Measurements from ENCODE around the gene SLC25A33.
"Not testable (repeated sequence)": the region's sequence is repeated elsewhere in the genome, so short reads cannot be mapped to it uniquely, and the experiment has no call there.

Gene SLC25A33

GRCh38 chr1:9539829-9540550 lies 725 bp downstream of the SLC25A33 start:
- DNase-seq (ENCODE audit: low read depth) = peak; percentile 42

DNA sequence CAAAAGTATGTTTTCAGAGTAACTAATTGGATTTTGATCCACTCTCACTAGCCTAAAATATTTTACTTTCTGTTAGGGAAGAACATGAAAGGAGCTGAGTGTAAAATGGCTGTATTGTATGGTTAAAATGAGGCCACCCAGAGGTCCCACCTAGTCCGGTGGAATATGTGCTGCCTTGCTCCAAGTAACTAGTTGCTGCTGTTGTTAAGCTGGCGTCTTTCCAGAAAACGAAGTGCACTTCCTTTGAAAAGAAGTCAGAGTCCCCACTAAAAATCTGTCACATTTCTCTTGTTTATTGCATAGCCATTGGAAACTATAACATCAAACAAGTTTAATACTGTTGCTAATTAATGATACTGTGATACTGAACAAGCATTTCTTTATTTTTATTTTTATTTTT lies 3.2 kb downstream of the SLC25A33 start:
- no peak for DNase-seq (ENCODE audit: low read depth)

DNA sequence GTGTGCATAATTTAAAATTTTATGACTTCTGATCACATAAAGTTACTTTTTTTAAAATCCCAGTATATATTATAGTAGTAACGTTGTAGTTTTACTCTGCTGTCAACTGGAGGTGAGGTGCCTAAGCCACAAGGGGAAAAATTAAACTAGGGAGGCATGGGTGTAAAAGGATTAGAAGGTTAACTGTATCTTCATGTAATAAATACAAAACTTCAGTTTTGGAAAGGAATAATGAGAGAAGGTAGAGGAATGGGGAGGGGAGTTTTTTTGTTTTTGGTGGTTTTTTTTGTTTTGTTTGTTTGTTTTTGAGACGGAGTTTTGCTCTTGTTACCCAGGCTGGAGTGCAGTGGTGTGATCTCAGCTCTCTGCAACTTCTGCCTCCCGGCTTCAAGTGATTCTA lies 5.7 kb downstream of the SLC25A33 start:
- DNase-seq (ENCODE audit: low read depth) = no peak

DNA sequence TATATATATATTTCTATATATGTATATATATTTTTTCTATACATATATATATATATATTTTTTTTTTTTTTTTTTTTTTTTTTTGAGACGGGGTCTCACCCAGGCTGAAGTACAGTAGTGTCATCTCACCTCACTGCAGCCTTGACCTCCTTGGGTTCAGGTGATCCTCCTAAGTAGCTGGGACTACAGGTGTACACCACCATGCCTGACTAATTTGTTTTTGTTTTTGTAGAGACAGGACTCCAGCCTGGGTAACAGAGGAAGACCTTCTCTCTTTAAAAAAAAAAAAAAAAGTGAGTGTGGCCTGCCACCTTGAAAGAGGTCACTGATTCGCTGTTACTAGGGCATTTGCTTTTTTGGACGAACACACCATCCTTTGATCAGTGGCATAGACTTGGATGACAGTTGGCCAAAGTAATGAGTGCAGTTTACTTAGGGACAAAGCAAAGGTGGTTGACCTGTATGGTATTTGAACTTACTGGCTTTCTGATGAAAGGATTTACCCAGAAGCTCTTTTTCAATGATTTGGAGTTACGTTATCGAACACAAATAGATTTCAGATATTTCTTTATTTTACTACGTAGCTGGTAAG lies 10.8 kb downstream of the SLC25A33 start:
- DNase-seq (ENCODE audit: low read depth) = no peak

DNA sequence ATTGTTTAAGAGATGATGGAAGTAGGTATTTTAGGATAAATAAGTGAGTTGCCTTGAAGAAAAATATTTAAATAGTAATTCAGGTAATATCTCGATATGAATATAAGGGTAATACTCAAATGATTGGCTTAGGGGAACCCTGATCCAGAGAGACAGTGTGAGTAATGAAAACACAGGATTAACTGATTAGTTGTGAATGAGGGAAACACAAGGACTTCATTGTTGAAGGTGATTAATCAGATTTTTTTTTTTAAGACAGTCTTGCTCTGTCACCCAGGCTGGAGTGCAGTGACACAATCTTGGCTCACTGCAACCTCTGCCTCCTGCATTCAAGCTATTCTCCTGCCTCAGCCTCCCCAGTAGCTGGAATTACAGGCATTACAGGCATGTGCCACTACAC lies 12.7 kb downstream of the SLC25A33 start:
- DNase-seq (ENCODE audit: low read depth) = no peak

DNA sequence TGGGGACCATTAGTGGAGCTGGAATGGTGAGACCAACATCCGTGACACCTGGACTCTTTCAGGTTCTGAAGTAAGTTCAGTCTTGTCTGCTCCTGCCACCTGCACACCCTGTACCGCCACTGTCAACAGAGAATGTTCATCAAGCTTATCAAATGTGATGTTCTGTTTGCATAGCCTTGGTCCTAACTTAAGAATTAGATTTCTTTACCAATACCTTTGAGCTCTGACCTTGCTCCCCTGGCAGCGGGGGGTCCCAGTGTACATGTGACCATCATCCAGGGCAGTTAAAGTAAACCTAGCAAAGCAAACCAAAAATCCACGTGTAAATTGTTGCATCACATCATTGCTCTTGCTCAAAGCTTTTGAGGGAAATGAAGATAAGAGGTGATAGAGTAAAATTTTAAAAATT lies 14.5 kb downstream of the SLC25A33 start:
- DNase-seq (ENCODE audit: low read depth) = no peak

GRCh38 chr1:9555942-9556341 lies 16.7 kb downstream of the SLC25A33 start:
- no peak for DNase-seq (ENCODE audit: low read depth)

GRCh38 chr1:9557624-9558023 lies 18.4 kb downstream of the SLC25A33 start:
- DNase-seq (ENCODE audit: low read depth) = no peak

DNA sequence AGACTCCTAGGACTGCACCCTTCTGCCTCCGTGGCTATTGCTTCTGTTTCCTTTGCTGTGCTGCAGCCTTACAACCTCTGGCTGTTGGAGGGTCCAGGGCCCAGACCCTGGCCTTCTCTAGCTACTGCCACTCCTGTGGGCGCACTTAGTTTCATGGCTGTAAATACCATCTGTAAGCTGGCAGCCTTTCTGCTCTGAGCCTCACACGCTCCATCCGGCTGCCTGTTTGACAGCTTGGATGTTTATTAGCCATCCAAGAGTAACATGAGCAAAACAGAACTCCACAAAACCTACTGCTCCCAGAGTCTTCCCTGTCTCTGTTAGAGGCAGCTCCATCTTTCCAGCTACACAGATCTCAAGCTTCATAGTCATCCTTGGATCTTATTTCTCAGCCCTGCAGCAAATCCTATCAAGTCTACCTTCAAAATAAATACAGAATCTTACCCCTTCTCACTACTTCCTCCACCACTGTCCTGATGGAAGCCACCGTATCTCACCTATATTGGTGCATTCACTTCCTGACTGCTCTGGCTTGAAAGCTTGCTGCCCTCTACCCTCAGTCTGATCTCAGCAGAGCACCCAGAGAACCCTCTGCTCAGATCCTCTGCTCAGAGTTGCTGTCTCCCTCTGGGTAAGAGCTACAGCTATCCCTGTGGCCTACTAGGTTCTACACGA lies 19.1 kb downstream of the SLC25A33 start:
- DNase-seq (ENCODE audit: low read depth) = no peak

DNA sequence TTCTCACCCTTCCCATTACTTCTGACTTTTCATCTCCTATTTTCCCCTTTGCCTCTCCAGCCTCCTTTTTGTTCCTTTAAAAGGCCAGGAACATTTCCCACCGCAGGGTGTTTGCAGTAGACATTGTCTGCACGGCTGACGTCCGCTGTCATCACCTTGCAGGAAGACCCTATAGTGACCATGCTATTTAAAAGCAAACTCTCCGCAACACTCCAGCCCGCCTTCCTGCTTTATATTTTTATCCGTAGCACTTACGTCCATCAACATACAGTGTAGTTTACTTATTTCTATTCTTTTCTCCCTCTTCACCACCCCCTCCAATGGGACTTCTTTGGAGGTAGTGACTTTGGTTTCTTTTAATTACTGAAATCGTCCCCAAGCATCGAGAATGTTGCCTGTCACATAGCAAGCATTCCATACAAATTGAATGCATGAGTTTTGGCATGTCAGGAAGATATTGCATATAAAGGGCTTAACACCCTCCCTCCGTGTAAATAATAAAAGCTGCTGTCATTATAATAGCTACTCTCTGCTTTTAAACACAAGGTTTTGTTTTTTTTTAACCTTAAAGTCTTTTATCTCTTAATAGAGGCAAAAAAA lies 19.8 kb downstream of the SLC25A33 start:
- DNase-seq (ENCODE audit: low read depth) = no peak

DNA sequence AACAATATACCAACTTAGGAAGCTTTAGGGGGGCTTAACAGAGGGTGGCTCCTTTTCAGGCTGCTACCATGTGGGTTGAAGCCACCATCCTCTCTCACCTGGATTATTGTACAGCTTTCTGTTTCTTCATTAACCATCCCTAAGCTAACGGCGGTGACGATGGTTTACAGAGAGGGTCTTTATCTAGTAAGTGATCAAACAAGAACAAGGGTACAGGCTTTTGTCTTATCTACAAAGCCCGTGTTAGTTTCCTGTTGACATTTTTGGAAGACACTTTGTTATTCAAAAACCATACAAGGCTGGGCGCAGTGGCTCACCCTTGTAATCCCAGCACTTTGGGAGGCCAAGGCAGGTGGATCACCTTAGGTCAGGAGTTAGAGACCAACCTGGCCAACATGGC lies 20.4 kb downstream of the SLC25A33 start:
- DNase-seq (ENCODE audit: low read depth) = no peak

- DNase-seq (ENCODE audit: low read depth) = not testable (repeated sequence)
These were observed 20.8 kb downstream of the SLC25A33 start for GRCh38 chr1:9560090-9560489.

- DNase-seq (ENCODE audit: low read depth) = no peak
These were observed 22.2 kb downstream of the SLC25A33 start for GRCh38 chr1:9561429-9561828.

DNA sequence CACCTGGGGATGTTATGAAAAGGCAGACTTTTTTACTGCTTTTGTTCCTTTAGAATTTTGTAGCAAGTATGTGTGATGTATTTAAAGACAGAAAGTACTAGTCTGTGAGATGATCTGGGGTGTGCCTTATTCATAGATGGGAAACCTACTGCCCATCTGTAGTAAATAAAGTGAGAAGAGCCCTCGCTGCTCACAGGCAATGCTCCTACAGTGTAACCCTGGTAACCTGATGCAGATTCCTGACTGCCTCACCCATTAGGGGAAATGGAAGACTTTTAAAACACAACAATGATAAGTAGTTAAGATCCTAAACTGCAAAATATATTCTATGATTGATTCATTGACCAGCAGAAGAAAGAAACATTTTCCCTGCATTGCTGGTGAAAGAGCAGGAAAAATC lies 30.0 kb downstream of the SLC25A33 start:
- DNase-seq (ENCODE audit: low read depth) = no peak

DNA sequence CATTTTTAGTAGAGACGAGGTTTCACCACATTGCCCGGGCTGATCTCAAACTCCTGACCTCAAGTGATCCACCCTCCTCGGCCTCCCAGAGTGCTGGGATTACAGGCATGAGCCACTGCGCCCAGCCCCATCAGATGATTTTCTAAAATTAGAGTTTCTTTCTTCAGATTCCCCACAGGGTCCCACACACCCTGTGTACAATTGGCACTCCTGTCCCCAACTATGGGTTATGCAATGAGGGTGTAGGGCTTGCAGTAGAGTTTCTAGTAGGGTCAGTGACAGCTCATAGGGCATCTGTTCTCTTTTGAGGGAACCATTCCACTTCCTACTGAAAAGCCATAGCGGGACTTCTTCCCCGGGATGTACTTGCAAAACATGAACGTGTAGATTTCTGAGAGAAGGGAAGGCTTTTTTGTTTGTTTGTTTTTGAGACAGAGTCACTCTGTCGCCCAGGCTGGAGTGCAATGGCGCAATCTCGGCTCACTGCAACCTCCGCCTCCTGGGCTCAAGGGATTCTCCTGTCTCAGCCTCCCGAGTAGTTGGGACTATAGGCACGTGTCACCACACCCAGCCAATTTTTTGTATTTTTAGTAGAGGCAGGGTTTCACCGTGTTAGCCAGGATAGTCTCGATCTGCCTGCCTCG lies 31.7 kb downstream of the SLC25A33 start:
- not testable (repeated sequence) for DNase-seq (ENCODE audit: low read depth)

DNA sequence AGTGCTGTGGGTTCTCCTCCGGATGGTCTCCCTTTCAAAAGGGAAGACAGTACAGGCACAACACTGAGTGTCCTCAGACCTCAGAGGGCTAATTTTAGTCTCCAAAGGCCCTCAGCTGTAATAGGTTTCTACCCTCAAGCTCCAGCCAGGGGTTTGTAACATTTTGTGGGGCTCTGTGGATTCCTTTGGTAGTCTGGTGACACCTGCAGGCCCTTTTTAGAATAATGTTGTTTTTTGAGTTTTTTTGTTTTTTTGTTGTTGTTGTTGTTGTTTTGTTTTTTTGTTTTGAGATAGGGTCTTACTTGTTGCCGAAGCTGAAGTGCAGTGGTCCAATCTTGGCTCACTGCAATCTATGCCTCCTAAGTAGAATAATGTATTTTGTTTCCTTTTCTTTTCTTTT lies 34.5 kb downstream of the SLC25A33 start:
- DNase-seq (ENCODE audit: low read depth) = no peak

GRCh38 chr1:9575486-9575885 lies 36.2 kb downstream of the SLC25A33 start:
- DNase-seq (ENCODE audit: low read depth) = no peak

DNA sequence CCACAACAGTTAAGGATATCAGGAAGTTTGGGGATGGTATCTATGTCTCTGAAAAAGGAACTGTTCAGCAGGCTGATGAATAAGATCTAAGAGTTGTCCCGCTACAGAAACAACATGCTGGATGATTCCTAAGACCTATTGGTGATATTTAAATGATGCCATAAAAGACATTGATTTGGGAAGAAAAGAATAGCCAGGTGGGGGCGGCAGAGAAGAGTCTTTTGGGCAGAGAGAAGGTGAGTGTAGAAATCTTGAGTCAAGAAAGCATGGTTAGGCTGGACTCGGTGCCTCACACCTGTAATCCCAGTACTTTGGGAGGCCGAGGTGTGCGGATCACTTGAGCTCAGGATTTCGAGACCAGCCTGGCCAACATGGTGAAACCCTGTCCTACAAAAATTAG lies 37.6 kb downstream of the SLC25A33 start:
- no peak for DNase-seq (ENCODE audit: low read depth)

- DNase-seq (ENCODE audit: low read depth) = no peak
These were observed 38.2 kb downstream of the SLC25A33 start for GRCh38 chr1:9577423-9577822.

- no peak for DNase-seq (ENCODE audit: low read depth)
These were observed 41.7 kb downstream of the SLC25A33 start for GRCh38 chr1:9580942-9581341.

DNA sequence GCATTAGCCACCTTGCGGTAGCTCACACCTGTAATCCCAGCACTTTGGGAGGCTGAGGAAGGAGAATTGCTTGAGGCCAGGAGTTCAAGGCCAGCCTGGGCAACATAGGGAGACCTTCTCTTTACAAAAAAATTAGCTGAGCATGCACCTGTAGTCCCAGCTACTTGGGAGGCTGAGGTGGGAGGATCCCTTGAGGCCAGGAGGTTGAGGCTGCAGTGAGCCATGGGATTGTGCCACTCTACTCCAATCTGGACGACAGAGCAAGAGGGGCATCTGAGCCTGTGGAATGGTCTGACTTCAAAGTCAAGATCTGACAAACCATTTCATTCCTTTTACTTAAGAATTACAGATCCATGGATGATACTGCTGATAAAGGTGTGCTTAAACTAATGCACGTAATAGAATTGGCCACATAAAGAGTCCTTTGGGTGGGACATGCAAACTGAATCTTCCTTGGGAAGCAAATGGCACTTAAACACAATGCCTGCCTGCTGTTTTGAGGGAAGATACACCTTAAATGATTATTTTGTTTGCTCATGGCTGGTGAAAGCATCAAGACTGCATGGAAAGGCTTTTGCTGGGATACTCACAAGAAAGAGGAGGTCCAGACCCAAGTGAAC lies 47.0 kb downstream of the SLC25A33 start:
- no peak for DNase-seq (ENCODE audit: low read depth)

GRCh38 chr1:9588551-9589143 lies 49.4 kb downstream of the SLC25A33 start, which contains the start of gene TMEM201:
TMEM201 (plus strand) TSS chr1:9588911; CDS start chr1:9588931, 20 bp downstream.
- DNase-seq (ENCODE audit: low read depth) = peak; percentile 93
